GM04504 (cell line): ENCODE data around the gene CAMSAP1.

Experiments used
- DNase-seq: peaks from one replicate; pipeline ENCODE4 v3.0.0-alpha.2; 2012; ENCODE audit warnings: low read depth

CAMSAP1 gene

DNA sequence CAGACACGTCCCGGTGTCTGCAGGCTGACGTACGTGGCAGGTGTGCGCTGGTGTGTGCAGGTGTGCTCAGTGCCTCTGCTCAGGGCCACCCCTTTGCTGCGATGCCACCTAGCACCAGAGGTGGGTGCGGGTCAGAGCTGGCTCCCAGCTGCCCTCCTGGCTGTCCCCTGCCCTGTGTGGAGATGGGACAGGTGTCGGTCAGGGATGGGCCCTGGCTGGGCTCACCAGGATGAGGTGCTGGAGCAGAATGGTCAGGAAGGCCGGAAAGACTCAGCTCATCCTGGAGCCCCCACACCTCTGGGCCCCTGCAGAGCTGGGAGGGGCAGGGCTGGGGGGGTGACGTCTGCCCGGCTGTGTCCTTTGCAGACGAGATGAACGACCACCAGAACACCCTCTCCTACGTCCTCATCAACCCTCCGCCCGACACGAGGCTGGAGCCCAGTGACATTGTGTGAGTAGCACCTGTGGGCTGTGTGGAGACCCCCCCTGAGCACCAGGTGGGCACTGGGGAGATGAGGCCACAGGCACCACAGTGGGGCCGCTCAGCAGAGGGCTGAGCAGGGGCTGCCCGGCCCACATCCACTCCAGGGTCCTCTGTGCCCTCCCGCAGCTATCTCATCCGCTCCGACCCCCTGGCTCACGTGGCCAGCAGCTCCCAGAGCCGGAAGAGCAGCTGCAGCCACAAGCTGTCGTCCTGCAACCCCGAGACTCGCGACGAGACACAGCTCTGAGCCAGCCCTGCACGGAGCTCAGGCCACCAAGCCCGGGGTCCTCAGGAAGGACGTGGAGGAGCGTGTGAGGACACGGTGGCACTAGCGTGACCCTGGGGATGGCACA lies 115.7 kb downstream of the CAMSAP1 start:
- no peak for DNase-seq

GRCh38 chr9:135790850-135791249 lies 116.5 kb downstream of the CAMSAP1 start:
- no peak for DNase-seq

DNA sequence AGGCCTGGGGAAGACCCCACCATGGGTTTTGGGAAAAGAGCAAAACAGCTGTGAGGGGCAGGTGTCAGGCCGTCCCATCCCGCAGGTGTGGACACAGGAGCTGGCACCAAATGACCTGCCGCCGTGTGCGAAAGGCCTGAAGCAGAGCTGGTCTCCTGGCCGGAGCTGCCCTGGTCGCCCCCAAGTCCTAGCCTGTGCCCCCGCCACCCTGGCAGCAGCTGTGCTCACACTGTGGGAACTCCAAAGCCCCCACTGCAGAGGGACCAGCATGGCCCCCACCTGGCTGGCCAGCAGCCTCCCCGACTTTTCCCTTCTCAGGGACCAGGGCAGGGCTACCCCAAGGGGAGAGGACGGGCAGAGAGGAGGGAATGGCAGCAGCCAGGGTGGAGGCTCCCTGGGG lies 117.0 kb downstream of the CAMSAP1 start:
- DNase-seq: no peak

GRCh38 chr9:135789838-135790291 lies 117.5 kb downstream of the CAMSAP1 start:
- DNase-seq: no peak

DNA sequence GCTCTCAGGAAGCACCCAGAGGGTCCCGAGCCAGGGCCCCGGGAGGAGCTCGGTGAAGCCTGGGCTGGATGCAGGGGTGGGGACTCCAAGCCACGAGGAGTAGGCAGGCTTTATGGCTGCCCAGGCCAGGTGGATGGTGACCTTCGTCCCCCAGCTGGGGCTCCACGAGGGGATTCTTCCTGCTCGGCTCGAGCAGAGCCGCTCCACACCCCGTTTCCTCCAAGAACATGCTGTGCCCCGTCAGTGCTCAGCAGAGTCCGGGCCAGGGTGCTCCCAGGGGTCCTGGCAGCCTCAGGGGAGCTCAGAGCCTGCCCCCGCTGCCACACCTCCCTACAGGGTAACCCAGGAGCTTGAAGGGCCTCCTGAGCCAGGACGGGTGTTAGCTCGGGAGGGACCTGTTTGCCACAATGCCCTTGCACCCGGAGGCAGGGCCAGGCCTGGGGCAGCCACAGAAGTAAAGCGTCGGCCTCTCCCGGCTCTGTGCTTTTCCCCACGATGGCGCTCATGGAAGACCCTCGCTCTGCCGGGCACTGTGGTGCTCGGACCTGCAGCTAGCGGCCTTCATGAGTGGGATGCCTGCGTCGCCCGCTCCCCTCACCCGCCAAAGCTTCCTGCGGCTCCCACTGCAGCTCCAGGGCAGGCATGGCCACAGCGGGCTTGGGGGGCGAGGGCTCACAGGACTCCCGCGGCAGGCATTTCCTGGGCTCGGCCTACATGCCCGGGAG lies 118.6 kb downstream of the CAMSAP1 start:
- no peak for DNase-seq

DNA sequence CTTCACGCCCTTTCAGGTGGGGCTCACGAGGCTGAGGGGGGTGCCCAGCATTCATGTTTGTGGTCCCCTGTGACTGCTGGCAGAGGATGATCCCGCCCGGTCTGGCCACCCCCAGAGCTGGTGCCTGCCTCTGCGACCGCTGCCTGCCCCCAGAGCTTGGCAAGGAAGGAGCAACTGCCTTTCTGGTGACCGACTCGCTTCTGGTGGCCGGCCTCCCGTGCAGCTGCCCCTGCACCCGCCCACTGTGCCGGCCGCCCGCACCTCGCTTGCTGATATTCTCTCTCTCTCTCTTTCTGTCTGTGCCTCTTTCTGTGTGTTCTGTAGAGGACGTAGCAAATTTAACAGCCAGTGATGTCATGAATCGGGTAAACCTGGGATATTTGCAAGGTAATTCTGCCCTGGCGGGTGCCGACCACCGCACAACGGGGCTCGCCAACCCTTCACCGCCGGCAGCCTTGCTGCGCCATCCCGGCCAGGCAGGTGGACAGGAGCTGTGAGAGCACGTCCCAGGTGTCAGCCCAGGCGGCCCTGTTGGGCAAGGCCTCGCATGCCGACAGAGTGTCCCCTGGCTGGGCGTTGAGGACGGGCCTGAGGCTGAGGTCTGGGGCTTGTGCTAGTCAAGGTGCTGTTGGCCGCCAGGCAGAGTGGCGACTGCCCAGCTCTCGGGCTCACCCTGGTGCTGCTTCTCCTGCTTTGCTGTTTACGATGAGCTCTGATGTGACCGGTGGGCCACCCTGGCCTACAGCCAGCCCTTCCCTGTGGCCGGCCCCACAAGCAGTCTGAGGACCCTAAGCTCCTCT lies 119.4 kb downstream of the CAMSAP1 start:
- DNase-seq: no peak

- DNase-seq: no peak
Observed at GRCh38 chr9:135787317-135787716, 120.0 kb downstream of the CAMSAP1 start.

DNA sequence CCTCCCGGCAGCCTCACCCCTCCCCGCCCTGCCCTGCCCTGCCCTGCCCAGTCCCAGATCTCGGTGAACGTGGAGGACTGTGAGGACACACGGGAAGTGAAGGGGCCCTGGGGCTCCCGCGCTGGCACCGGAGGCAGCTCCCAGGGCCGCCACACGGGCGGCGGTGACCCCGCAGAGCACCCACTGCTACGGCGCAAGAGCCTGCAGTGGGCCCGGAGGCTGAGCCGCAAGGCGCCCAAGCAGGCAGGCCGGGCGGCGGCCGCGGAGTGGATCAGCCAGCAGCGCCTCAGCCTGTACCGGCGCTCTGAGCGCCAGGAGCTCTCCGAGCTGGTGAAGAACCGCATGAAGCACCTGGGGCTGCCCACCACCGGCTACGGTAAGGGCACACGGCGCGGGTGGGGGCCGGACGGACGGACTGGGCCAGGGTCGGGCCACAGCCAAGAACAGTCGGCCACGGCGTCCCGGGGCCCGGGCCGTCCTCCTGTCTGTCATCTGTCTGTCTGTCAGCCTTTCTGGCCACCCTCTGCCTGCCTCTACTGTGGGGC lies 121.1 kb downstream of the CAMSAP1 start:
- DNase-seq: no peak

- DNase-seq: no peak
Observed at GRCh38 chr9:135785013-135785575, 122.3 kb downstream of the CAMSAP1 start.

- no peak for DNase-seq
Observed at GRCh38 chr9:135783540-135784245, 123.7 kb downstream of the CAMSAP1 start.

GRCh38 chr9:135782946-135783345 lies 124.4 kb downstream of the CAMSAP1 start:
- no peak for DNase-seq

- no peak for DNase-seq
Observed at GRCh38 chr9:135780626-135781025, 126.7 kb downstream of the CAMSAP1 start.

DNA sequence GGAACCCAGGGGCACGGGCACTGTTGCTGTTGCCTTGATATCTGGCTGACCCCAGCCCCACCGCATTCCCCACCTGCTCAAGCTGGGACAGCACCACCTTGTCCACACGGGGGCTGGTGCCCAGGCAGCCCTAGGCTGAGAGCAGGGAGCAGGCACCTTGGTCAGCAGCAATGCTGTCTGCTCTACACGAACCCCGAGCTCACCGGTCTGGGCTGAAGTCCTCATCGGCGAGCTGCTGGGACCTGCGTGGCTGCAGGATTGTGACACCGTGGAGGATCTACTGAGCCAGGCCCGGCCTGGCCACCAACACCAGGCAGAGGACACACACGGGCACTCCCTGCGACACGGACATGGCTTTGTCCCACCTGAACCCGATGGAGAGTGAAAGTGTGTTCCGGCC lies 127.3 kb downstream of the CAMSAP1 start:
- no peak for DNase-seq

DNA sequence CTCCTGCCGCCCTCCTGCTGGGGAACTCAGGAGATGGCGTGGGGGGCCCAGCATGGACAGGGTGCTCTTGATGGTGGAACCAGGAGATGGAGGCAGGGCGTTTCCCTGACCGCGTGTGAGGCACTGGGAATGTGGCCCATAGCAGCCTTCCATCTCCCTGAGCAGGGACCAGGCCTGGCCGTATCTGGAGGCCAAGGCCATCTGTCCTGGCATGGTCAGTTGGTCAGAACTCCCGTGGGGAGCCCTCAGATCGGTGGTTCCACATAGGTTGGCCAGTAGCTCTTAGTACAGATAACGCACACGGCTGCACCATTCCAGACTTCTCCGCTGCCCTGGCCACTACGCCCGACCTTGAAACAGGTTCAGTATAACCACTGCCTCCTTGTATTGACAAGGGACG lies 127.8 kb downstream of the CAMSAP1 start:
- DNase-seq: no peak

- no peak for DNase-seq
Observed at GRCh38 chr9:135778421-135778820, 128.9 kb downstream of the CAMSAP1 start.

DNA sequence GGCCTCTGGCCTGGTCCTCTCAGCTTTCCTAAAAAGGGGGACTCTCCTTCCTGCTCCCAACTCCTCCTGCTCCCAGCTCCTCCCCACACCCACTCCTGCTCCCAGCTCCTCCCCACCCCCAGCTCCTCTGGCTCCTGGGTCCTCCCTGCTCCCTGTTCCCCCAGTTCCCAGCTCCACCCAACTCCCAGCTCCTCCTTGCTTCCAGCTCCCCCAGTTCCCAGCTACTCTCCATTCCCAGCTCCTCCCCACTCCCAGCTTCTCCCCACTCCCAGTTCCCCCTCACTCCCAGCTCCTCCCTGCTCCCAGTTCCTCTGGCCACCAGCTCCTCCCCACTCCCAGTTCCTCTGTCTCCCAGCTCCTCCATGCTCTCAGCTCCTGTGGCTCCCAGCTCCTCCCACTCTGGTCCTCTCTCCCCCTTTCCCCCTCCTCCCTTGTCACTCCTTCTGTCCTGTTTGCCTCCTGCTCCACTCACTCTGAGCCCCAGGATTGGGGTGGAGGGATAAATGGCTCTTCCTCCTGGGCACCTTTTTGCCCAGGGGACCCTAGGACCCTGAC lies 129.6 kb downstream of the CAMSAP1 start:
- DNase-seq: no peak

DNA sequence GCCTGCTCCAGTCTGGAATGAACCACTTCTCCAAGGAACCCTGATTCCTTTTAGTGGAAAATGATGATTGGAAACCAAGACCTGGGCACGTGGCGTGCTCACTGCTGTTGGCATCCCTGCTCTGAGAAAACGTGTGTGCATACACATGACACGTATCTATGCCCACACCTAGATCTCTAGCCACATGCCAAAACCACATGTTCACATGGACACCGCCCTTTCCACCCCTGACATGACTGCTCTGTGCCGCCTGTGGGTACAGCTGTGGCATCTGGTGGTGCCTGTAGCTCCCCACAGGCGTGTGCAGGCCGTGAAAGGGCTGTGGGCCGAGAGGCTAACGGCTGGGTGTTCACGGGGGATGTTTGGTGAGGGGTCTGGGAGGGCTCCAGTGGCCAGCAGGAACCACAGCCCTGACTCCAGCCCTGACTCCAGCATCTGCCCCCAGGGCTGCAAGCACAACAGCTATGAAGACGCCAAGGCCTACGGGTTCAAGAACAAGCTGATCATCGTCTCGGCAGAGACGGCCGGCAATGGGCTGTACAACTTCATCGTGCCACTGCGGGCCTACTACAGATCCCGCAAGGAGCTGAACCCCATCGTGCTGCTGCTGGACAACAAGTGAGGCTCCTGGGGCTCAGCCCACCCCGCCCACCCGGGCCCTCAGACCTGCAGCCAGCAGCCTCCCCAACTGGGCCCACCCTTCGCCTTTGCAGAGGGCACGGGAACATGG lies 130.3 kb downstream of the CAMSAP1 start:
- no peak for DNase-seq

DNA sequence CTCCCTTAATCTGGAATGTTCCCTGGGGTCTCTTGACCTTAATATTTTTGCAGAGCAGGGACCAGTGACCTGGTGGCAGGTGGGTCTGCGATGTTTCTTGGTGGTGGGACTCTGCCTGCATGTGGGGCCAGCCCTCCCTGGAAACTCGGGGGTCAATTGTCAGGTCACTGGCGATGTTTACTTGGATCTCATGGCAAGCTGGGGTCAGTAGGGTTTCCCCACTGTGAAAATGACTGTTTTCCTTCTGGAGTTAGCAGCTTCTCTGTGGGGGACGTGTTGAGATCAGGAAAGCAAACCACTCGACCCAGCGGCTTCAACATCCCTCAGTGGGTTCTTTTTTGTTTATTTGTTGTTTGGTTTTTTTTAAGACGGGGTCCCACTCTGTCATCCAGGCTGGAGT lies 131.4 kb downstream of the CAMSAP1 start:
- no peak for DNase-seq

GRCh38 chr9:135774794-135775525 lies 132.4 kb downstream of the CAMSAP1 start:
- DNase-seq: no peak
